MCF 10A (cell line): ENCODE data around the gene APBB2. TPM values are rescaled to one million over a fixed set of nuclear protein-coding genes. Genes with fewer than 3 reads are reported as not detected.

Source experiments
- BruUV-seq: library from RNA; stranded (reverse); fragments of 400-500 nt; replicated peaks from 2 replicates; lab custom pipeline; 2021; lab: Mats Ljungman, UMichigan
- CTCF ChIA-PET: fragments of 300-600 bp; sonication (Branson Sonifier 250); formaldehyde crosslinking; extraction: SDS; loops from one replicate; lab custom pipeline; 2021; ENCODE audit warnings: antibody characterized with exemption, inconsistent platforms; lab: Yijun Ruan, JAX
- POLR2A ChIA-PET: fragments of 300-600, 350-650 bp; sonication (Branson Sonifier 250); formaldehyde crosslinking; extraction: SDS; loops from one replicate; lab custom pipeline; 2020; ENCODE audit warnings: antibody characterized with exemption, inconsistent platforms; lab: Yijun Ruan, JAX
- DNase-seq: peaks from one replicate; pipeline ENCODE4 v3.0.0-alpha.2; 2018; ENCODE audit not compliant: unreplicated experiment
- H3K27ac Mint-ChIP-seq: one replicate; pipeline ENCODE4 v1.8.0; 2022; ENCODE audit warnings: mild to moderate bottlenecking, low read depth, mixed read lengths; ENCODE audit not compliant: unreplicated experiment
- H3K27me3 Mint-ChIP-seq: one replicate; pipeline ENCODE4 v1.8.0; 2022; ENCODE audit warnings: mixed read lengths; ENCODE audit not compliant: insufficient read depth, unreplicated experiment
- H3K36me3 Mint-ChIP-seq: one replicate; pipeline ENCODE4 v1.8.0; 2022; ENCODE audit warnings: mild to moderate bottlenecking, moderate library complexity, mixed read lengths; ENCODE audit not compliant: insufficient read depth, unreplicated experiment
- H3K4me1 Mint-ChIP-seq: one replicate; pipeline ENCODE4 v1.8.0; 2022; ENCODE audit warnings: mixed read lengths; ENCODE audit not compliant: insufficient read depth, unreplicated experiment
- H3K4me3 Mint-ChIP-seq: one replicate; pipeline ENCODE4 v1.8.0; 2022; ENCODE audit warnings: mild to moderate bottlenecking, moderate library complexity, mixed read lengths; ENCODE audit not compliant: unreplicated experiment
- H3K9me3 Mint-ChIP-seq: one replicate; pipeline ENCODE4 v1.8.0; 2022; ENCODE audit warnings: mixed read lengths; ENCODE audit not compliant: unreplicated experiment
- CTCF ChIP-seq: fragments of 200-600 bp; IDR thresholded peaks from one replicate; pipeline ENCODE4 v1.8.0; 2022; ENCODE audit warnings: antibody characterized with exemption, mild to moderate bottlenecking; ENCODE audit not compliant: unreplicated experiment
- intact Hi-C: fragments of 100-400 bp; cut with micrococcal nuclease; formaldehyde crosslinking; loops from 2 replicates; pipeline ENCODE4 v1.14.1; 2022
- total RNA-seq: library from RNA; stranded (reverse); gene quantifications from 2 replicates; pipeline ENCODE4 v1.2.3, GENCODE V29; 2022

The APBB2 gene
- total RNA-seq, 1 experiment from 2014 or later: 201 TPM

- no peak for TF ChIP-seq CTCF
- H3K4me3 Mint-ChIP-seq: no peak overlapping the region
- H3K27me3 Mint-ChIP-seq: no peaks in the 10 kb centered on the region
- intact Hi-C loops: no loop called here
- no peak overlapping the region for H3K27ac Mint-ChIP-seq
- no peaks in the 10 kb centered on the region for H3K9me3 Mint-ChIP-seq
- no peak for DNase-seq
- BruUV-seq: no TSS peak
- POLR2A ChIA-PET: no interaction called here
- no peaks in the 10 kb centered on the region for H3K36me3 Mint-ChIP-seq
- no peaks in the 10 kb centered on the region for H3K4me1 Mint-ChIP-seq
- CTCF ChIA-PET: no interaction called here
Observed at GRCh38 chr4:40788331-40788730, 426.0 kb downstream of the APBB2 start.

- Mint-ChIP-seq H3K4me3 (no peak overlapping the region), H3K27ac (no peak overlapping the region), H3K9me3 (no peaks in the 10 kb centered on the region), H3K36me3 (no peaks in the 10 kb centered on the region), H3K4me1 (no peaks in the 10 kb centered on the region), H3K27me3 (no peaks in the 10 kb centered on the region)
- DNase-seq: no peak
- POLR2A ChIA-PET: no interaction called here
- intact Hi-C loops: no loop called here
- no TSS peak for BruUV-seq
- TF ChIP-seq CTCF: no peak
- CTCF ChIA-PET: no interaction called here
Observed at GRCh38 chr4:40785727-40786126, 428.6 kb downstream of the APBB2 start.

- intact Hi-C loops: no loop called here
- ChIA-PET CTCF (no interaction called here), POLR2A (interaction anchor here (0.9 kb wide), 1 partner anchor 12 kb away, joined by 4 read pairs; no protein-coding TSS in a partner anchor)
- TF ChIP-seq CTCF: no peak
- no peaks in the 10 kb centered on the region for H3K9me3 Mint-ChIP-seq
- no peak for DNase-seq
- H3K36me3 Mint-ChIP-seq: no peaks in the 10 kb centered on the region
- no peak overlapping the region for H3K27ac Mint-ChIP-seq
- no peaks in the 10 kb centered on the region for H3K27me3 Mint-ChIP-seq
- no peak overlapping the region for H3K4me3 Mint-ChIP-seq
- no peaks in the 10 kb centered on the region for H3K4me1 Mint-ChIP-seq
- no TSS peak for BruUV-seq
Observed at GRCh38 chr4:40782876-40783275, 431.5 kb downstream of the APBB2 start.

GRCh38 chr4:40778090-40778489 lies 436.3 kb downstream of the APBB2 start:
- DNase-seq: no peak
- POLR2A ChIA-PET: interaction anchor here (0.6 kb wide), 1 partner anchor 32 kb away, joined by 3 read pairs; no protein-coding TSS in a partner anchor
- no TSS peak for BruUV-seq
- Mint-ChIP-seq H3K9me3 (no peaks in the 10 kb centered on the region), H3K4me1 (no peaks in the 10 kb centered on the region), H3K4me3 (no peak overlapping the region), H3K27ac (no peak overlapping the region), H3K27me3 (no peaks in the 10 kb centered on the region), H3K36me3 (no peaks in the 10 kb centered on the region)
- no peak for TF ChIP-seq CTCF
- CTCF ChIA-PET: no interaction called here
- intact Hi-C loops: no loop called here
